Pancreas (tissue), 10 donors: ENCODE results near the gene FAM204A. TPM values are rescaled to one million over a fixed set of nuclear protein-coding genes. Genes with fewer than 3 reads are reported as not detected.
A peak's percentile ranks its signal among the peaks of the same experiment; 100 is the strongest.

Source experiments
- ATAC-seq, 4 donors: fragments of 200-7000 bp; cut with Tn5 transposase; one replicate each; pipeline versions ENCODE4 v1.8.0 to v1.9.1; 2020; ENCODE audit warnings: mild to moderate bottlenecking in 4 of 4, moderate library complexity in 4 of 4
- DNase-seq, 6 donors: peaks; one replicate each; pipeline ENCODE4 v3.0.0-alpha.2; 2020
- FAIRE-seq: peaks from 2 replicates; lab custom pipeline; 2012; peaks lifted over from hg19 to GRCh38; lab: Jason Lieb, UNC
- H3K27ac ChIP-seq, 4 donors: fragments of 200-600 bp; sonication (generic); 1 replicate in 3 of 4; 2 replicates in 1 of 4; pipeline versions ENCODE4 v1.5.0 to v1.8.0; 2020
- H3K27me3 ChIP-seq, 4 donors: fragments of 200-600 bp; one replicate each; pipeline ENCODE4 v1.8.0; 2021
- H3K36me3 ChIP-seq, 3 donors: fragments of 200-600 bp; sonication (generic) in 1 of 3; one replicate each; pipeline versions ENCODE4 v1.5.0 to v1.8.0; 2020 to 2021
- H3K4me1 ChIP-seq, 3 donors: fragments of 200-600 bp; one replicate each; pipeline ENCODE4 v1.8.0; 2021
- H3K4me3 ChIP-seq, 4 donors: fragments of 200-600 bp; sonication (generic) in 2 of 4; one replicate each; pipeline versions ENCODE4 v1.5.0 to v1.8.0; 2020 to 2021
- H3K9me3 ChIP-seq, 4 donors: fragments of 200-600 bp; one replicate each; pipeline ENCODE4 v1.8.0; 2021
- CTCF ChIP-seq, 4 donors: fragments of 200-600 bp; sonication (generic) in 3 of 4; IDR thresholded peaks; one replicate each; pipeline versions ENCODE4 v1.5.0 to v1.8.0; 2021; ENCODE audit warnings: antibody characterized with exemption in 4 of 4
- WGBS, 2 donors: extraction: QIAGEN DNeasy Blood & Tissue Kit; methylation state at CpG; one replicate each; pipeline ENCODE4 v1.1.7; 2013; 5-methylcytosine and 5-hydroxymethylcytosine counted together
- intact Hi-C, 3 donors: fragments of 100-400 bp; cut with DNase I; formaldehyde crosslinking; loops; one replicate each; pipeline versions ENCODE4 v1.11.1 to v1.14.2; 2022
- polyA plus RNA-seq, 2 donors: library from polyadenylated mRNA; stranded (reverse); fragments of 200-250 nt; gene quantifications; one replicate each; pipeline ENCODE4 v1.2.3, GENCODE V29; 2013
- total RNA-seq, 6 donors: library from RNA; stranded (reverse); fragmentation: NEBNext Ultra II Directional in 4 of 6; extraction: Animal tissue kit (Norgen Biotek cat#: 25700) in 4 of 6; gene quantifications; one replicate each; pipeline versions ENCODE4 v1.2.1 to v1.2.4, GENCODE V29; 2021 to 2023
- donor health status: healthy with polysubstance abuse.
- donor health status: DM: no; HTN: no; CAD: no; lungs with moderate emphysema.
- donor health status: DM: no; HTN: no; CAD: no.
- donor health status: control.
- donor health status: control.
- donor health status: Bipolar disorder and iron deficiency.
- donor health status: DM: yes; HTN: yes; CAD: no.
- donor health status: DM: no; HTN: no; CAD: no.
- donor health status: DM: no; HTN: no; CAD: no.
- donor health status: DM: yes; HTN: yes; CAD: no.

FAM204A gene
- total RNA-seq (10 to 100 TPM; 25.7 to 37.2 (median 27.5) TPM), polyA plus RNA-seq (10 to 100 TPM; 14.4 to 34.8 TPM)

DNA sequence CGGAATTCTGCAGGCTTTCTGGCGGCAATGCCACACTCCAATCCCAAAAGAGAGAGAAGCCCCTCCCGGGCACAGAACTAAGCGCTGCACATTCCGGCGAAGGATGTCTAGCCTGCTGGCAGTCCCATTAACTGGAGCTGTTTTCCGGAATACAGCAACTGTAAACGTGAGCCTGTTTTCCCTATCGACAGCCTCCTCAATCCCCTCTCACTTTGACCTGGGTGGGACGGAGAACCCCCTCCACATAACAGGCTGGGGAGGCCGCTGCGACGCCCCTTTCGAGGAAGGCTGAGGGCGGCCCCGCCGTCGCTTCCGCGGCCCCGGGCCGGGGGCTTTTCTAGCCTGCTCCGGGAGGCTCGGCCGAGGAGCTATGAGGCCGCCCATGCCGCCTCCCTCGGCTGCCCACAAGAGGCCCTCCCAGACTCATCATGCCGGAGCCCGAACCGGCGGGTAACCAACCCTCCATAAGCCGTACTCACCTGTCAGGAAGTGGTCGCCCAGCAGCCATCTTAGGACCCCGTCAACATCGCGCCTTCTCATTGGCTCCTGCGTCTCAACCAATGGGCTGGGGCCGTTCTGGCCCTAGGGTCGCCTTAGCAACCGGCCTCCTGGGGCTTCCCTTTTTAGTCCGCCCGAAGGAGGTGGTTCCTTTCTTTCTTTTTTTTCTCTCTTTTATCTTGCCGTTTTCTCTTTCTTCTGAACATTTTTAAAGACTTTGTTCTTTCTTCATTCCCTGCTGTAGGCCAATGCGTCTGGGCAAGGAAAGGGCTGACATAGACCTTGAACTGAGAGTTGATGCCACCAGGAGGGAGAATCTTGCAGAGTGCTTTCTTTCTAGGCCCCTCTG lies at the start of gene FAM204A:
Gene FAM204A, minus strand, starts transcription at position 534 of the 847 bp plus-strand sequence. CDS start 5,909 bp downstream, outside the sequence.
- H3K4me3 ChIP-seq, result peak within 1 kb of the TSS; percentile 89 to 100 (median 92)
- peak; percentile 88 to 95 (median 92) for DNase-seq
- intact Hi-C loops, result no loop called here
- peak within 1 kb of the TSS; percentile 43 to 70 (median 54) for H3K27ac ChIP-seq
- H3K4me1 ChIP-seq, result peaks cover 0 to 15% (median 0%) of the 10 kb centered on the region in 3 donors
- H3K27me3 ChIP-seq, result no peaks in the 10 kb centered on the region
- no peak for TF ChIP-seq CTCF (IDR thresholded peaks at IDR 0.05)
- FAIRE-seq, result peak; percentile 64
- 0% methylated on average over 42 to 45 of the region's 45 CpGs for WGBS, 2 donors
- peak; percentile 100 for ATAC-seq
- no peaks in the 10 kb centered on the region for H3K36me3 ChIP-seq
- no peaks in the 10 kb centered on the region for H3K9me3 ChIP-seq

GRCh38 chr10:118383699-118384098 lies 41.6 kb upstream of the FAM204A start:
- Histone ChIP-seq H3K4me1 (no peaks in the 10 kb centered on the region), H3K9me3 (no peaks in the 10 kb centered on the region), H3K27ac (no peak overlapping the region), H3K4me3 (no peak overlapping the region), H3K27me3 (no peaks in the 10 kb centered on the region), H3K36me3 (no peaks in the 10 kb centered on the region)
- no peak for ATAC-seq
- no peak for FAIRE-seq
- no peak for TF ChIP-seq CTCF (IDR thresholded peaks at IDR 0.05)
- intact Hi-C loops, result no loop called here
- no peak for DNase-seq
- WGBS, 2 donors, result 76 to 89% methylated on average over 1 of the region's 1 CpG

DNA sequence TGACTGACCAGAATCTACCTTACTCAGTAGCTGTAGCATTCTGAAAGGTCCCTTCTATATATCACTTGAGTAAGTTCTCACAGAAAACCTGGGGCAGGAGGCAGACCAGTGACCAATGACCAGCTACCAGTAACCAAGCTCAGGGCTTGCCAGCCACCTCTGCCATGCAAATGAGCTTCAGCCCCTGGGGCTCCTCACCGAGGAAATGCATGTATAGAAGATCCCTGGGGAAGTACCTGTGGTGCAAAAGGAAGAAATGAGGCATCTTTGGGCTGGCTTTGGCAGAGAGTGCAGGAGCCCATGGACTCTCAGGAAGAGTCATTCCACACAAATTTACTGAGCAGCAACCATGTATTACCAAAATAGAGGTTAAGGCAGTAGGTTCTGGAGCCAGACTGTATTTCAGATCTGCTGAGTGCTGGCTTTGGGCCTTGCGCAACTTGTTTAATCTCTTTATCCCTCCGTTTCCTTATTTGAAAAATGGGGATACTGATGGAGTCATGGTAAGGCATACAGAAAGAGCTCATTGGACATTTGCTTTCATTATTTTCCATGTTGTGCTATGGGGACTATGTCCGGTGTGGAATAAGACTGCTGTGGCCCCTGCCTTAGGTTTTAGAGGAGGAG lies 41.1 kb upstream of the FAM204A start:
- Histone ChIP-seq H3K9me3 (no peaks in the 10 kb centered on the region), H3K27ac (no peak overlapping the region), H3K4me1 (no peaks in the 10 kb centered on the region), H3K4me3 (no peak overlapping the region), H3K27me3 (no peaks in the 10 kb centered on the region), H3K36me3 (no peaks in the 10 kb centered on the region)
- ATAC-seq (no peak), FAIRE-seq (no peak), DNase-seq (no peak)
- 66 to 68% methylated on average over 4 of the region's 4 CpGs for WGBS, 2 donors
- no peak for TF ChIP-seq CTCF (IDR thresholded peaks at IDR 0.05)
- intact Hi-C loops, result no loop called here

DNA sequence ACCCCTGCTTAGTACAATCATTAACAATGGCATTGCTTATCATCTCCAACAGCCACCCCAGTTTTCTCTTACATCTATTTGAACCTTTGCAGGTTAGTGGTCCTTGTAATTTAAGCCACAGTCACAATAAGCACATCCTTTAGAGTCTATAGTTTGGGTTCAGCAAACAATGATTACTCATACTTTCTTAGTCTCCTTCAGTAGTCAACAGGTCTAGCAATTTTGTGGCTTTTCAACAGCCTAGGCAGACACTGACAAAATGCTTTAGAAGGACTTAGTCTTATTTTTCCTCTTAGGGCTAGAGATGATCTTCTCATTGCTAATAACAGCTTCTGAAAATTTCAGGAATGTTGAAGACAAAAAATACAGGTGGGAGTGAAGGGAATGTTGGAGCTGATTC lies 32.3 kb upstream of the FAM204A start:
- H3K4me3 ChIP-seq, result no peak overlapping the region
- no peaks in the 10 kb centered on the region for H3K36me3 ChIP-seq
- no peak for DNase-seq
- no peaks in the 10 kb centered on the region for H3K9me3 ChIP-seq
- no peaks in the 10 kb centered on the region for H3K4me1 ChIP-seq
- H3K27ac ChIP-seq, result no peak overlapping the region
- intact Hi-C loops, result no loop called here
- TF ChIP-seq CTCF (IDR thresholded peaks at IDR 0.05), result no peak
- no peak for ATAC-seq
- H3K27me3 ChIP-seq, result no peaks in the 10 kb centered on the region
- no peak for FAIRE-seq
